GM12878 (cell line): ENCODE results near the gene PI16. TPM values are rescaled to one million over a fixed set of nuclear protein-coding genes. Genes with fewer than 3 reads are reported as not detected.
A peak's percentile ranks its signal among the peaks of the same experiment; 100 is the strongest.

Experiments
- ATAC-seq: fragments of 200-7000 bp; cut with Tn5 transposase; 3 replicates; pipeline ENCODE4 v1.9.1; 2020; ENCODE audit warnings: mild to moderate bottlenecking, moderate library complexity
- BruUV-seq: library from RNA; stranded (reverse); fragments of 400-500 nt; replicated peaks from 2 replicates; lab custom pipeline; 2021; lab: Mats Ljungman, UMichigan
- CTCF ChIA-PET: fragments of 300-600 bp; sonication (Branson Sonifier 250); formaldehyde crosslinking; extraction: SDS; loops from one replicate; lab custom pipeline; 2021; ENCODE audit warnings: inconsistent platforms; lab: Yijun Ruan, JAX
- POLR2A ChIA-PET: fragments of 350-600 bp; formaldehyde crosslinking; extraction: SDS; loops from one replicate; lab custom pipeline; 2021; ENCODE audit warnings: inconsistent platforms; lab: Charles Lee
- RAD21 ChIA-PET: fragments of 300-600 bp; sonication (Branson Sonifier 250); formaldehyde crosslinking; loops from one replicate; lab custom pipeline; 2023; ENCODE audit warnings: antibody characterized with exemption; ENCODE audit not compliant: unreplicated experiment; lab: Charles Lee
- SMC1A ChIA-PET: fragments of 300-600 bp; sonication (Branson Sonifier 250); formaldehyde crosslinking; loops from one replicate; lab custom pipeline; 2023; ENCODE audit not compliant: unreplicated experiment, uncharacterized antibody; lab: Charles Lee
- DNase-seq: peaks from one replicate; pipeline ENCODE4 v3.0.0-alpha.2; 2011; ENCODE audit warnings: low read depth, low spot score
- FAIRE-seq: peaks from 3 replicates; lab custom pipeline; 2011; peaks lifted over from hg19 to GRCh38; lab: Jason Lieb, UNC
- H2AFZ ChIP-seq: 2 replicates; pipeline ENCODE4 v1.6.0; 2011; ENCODE audit warnings: low read depth, low read length, control low read depth; ENCODE audit not compliant: control insufficient read depth
- H3K27ac ChIP-seq: 2 replicates; pipeline ENCODE4 v1.5.1; 2011; ENCODE audit warnings: control low read depth; ENCODE audit not compliant: control insufficient read depth, insufficient read depth
- H3K27me3 ChIP-seq, 2 experiments: replicated peaks in 1 of 2; 2 replicates each; pipeline versions ENCODE4 v1.6.0 to v1.6.1; 2011; ENCODE audit warnings: low read length in 1 of 2; ENCODE audit not compliant: control insufficient read depth in 2 of 2, insufficient read depth in 2 of 2
- H3K36me3 ChIP-seq, 2 experiments: 2 replicates each; pipeline ENCODE4 v1.5.1; 2011; ENCODE audit warnings: low read length in 1 of 2; ENCODE audit not compliant: control insufficient read depth in 2 of 2, insufficient read depth in 2 of 2
- H3K4me1 ChIP-seq: 2 replicates; pipeline ENCODE4 v1.6.1; 2011; ENCODE audit warnings: mild to moderate bottlenecking, low read length, moderate library complexity, mixed read lengths; ENCODE audit not compliant: control insufficient read depth, insufficient read depth
- H3K4me2 ChIP-seq: 2 replicates; pipeline ENCODE4 v1.6.0; 2011; ENCODE audit warnings: control low read depth; ENCODE audit not compliant: control insufficient read depth, insufficient read depth
- H3K4me3 ChIP-seq: fragments of 200-600 bp; sonication (generic); 2 replicates; pipeline ENCODE4 v1.5.1; 2016
- H3K79me2 ChIP-seq: 2 replicates; pipeline ENCODE4 v1.6.0; 2011; ENCODE audit warnings: low read length; ENCODE audit not compliant: control insufficient read depth, insufficient read depth
- H3K9ac ChIP-seq: 2 replicates; pipeline ENCODE4 v1.8.0; 2011; ENCODE audit warnings: low read length, control low read depth, mixed read lengths; ENCODE audit not compliant: control insufficient read depth, insufficient read depth
- H3K9me3 ChIP-seq: replicated peaks from 3 replicates; pipeline ENCODE4 v1.5.1; 2011; ENCODE audit warnings: mild to moderate bottlenecking, low read length; ENCODE audit not compliant: control insufficient read depth, insufficient read depth
- H4K20me1 ChIP-seq: 2 replicates; pipeline ENCODE4 v1.6.0; 2011; ENCODE audit not compliant: control insufficient read depth, insufficient read depth
- PAX5 ChIP-seq: IDR thresholded peaks from 2 replicates; pipeline ENCODE4 v1.6.1; 2011; ENCODE audit warnings: low read depth, low read length, borderline replicate concordance
- WGBS: methylation state at CpG from one replicate; pipeline ENCODE4 v1.1.6; 2016; ENCODE audit warnings: low lambda C conversion rate; ENCODE audit not compliant: insufficient replicate concordance, insufficient coverage; ENCODE audit errors: missing lambda C conversion rate; 5-methylcytosine and 5-hydroxymethylcytosine counted together
- in situ Hi-C: fragments of 300-500 bp; cut with MboI; formaldehyde crosslinking; loops from 9 replicates; pipeline ENCODE4 v1.14.3; 2018; ENCODE audit warnings: mixed read lengths
- intact Hi-C: fragments of 100-400 bp; cut with micrococcal nuclease; formaldehyde crosslinking; loops from one replicate; pipeline ENCODE4 v1.14.2; 2022; ENCODE audit not compliant: unreplicated experiment
- polyA plus RNA-seq, 11 experiments: library from polyadenylated mRNA; depleted of rRNA in 4 of 11; unstranded in 6 of 11; stranded (reverse) in 5 of 11; fragments of >200 nt; fragmentation: Nextera tagmentation in 4 of 11; fragmentation: Illumina TruSeq in 1 of 11; extraction: Ambion mirVana in 4 of 11; extraction: Trizol in 1 of 11; gene quantifications; 1 replicate in 1 of 11; 2 replicates in 10 of 11; pipeline versions ENCODE4 v1.2.1 to v1.2.3, GENCODE V29; 2011 to 2016; ENCODE audit warnings: inconsistent platforms in 2 of 11, missing spikeins in 2 of 11, low read depth in 1 of 11
- total RNA-seq, 4 experiments: library from RNA; depleted of rRNA in 3 of 4; stranded (reverse); fragments of >200 nt in 3 of 4; fragmentation: Illumina TruSeq in 1 of 4; extraction: Trizol in 1 of 4; gene quantifications; 2 replicates each; pipeline versions ENCODE4 v1.2.1 to v1.2.3, GENCODE V29; 2013 to 2021
- TF ChIP-seq, protein P1 (sequence below): fragments of 450-650 bp; IDR thresholded peaks from 2 replicates; pipeline ENCODE4 v1.6.1; 2017; ENCODE audit warnings: low read depth, mild to moderate bottlenecking, moderate library complexity
- TF ChIP-seq, protein P2 (sequence below): fragments of 450-650 bp; IDR thresholded peaks from 2 replicates; pipeline ENCODE4 v1.6.1; 2017; ENCODE audit warnings: mild to moderate bottlenecking, low read depth, inconsistent platforms; ENCODE audit not compliant: poor library complexity, severe bottlenecking
- TF ChIP-seq, protein P3 (sequence below): IDR thresholded peaks from 2 replicates; pipeline ENCODE4 v1.6.1; 2011; ENCODE audit warnings: low read depth, low read length, improper control_type of control experiment, borderline replicate concordance
- TF ChIP-seq, protein P4 (sequence below): IDR thresholded peaks from 2 replicates; pipeline ENCODE4 v1.6.1; 2012; ENCODE audit warnings: low read depth, low read length, improper control_type of control experiment
- TF ChIP-seq, protein P5 (sequence below): IDR thresholded peaks from 2 replicates; pipeline ENCODE4 v1.6.1; 2012; ENCODE audit warnings: low read length, inconsistent platforms

Gene PI16
- total and polyA plus RNA-seq, 10 of the 15 experiments (the other 5 are each of a cell fraction or from before 2014, with no cell fraction given): 0.08 to 0.12 TPM; not detected in 8

DNA sequence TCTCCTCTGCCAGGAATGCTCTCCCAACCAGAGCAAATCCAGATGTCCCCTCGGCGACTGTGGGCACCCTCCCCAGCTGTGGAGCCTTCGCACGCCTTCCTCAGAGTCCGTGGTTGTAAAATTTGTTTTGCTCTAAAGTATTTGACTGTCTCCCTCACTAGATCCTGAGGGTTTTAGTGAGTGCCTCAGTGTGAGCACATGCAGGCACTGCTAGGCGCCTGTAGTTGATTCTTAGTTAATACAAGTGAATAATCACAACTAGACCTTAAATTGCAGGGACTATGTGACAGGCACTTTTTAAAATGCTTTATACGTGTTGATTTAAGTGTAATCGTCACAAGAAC lies 32.1 kb downstream of the PI16 start:
- H4K20me1 ChIP-seq: no peaks in the 10 kb centered on the region
- H3K4me3 ChIP-seq: peak overlapping the region; percentile 93
- ChIA-PET RAD21 (interaction anchor here (1.0 to 3.7 kb wide), 8 partner anchors 9 to 185 kb away, joined by 3 to 42 read pairs (median 5); partner anchors contain the start of genes C6orf89 and FGD2), CTCF (interaction anchor here (0.8 to 1.4 kb wide), 5 partner anchors 9 to 220 kb away, joined by 3 to 10 read pairs (median 3); partner anchors contain the start of gene C6orf89), SMC1A (interaction anchor here (2.8 to 5.0 kb wide), 2 partner anchors 20 to 32 kb away, joined by 25 to 32 read pairs; no protein-coding TSS in a partner anchor), POLR2A (interaction anchor here (1.0 to 4.9 kb wide), 8 partner anchors 15 to 271 kb away, joined by 3 to 74 read pairs (median 5); partner anchors contain the start of genes FGD2 and TBC1D22B)
- H3K9ac ChIP-seq: peak overlapping the region; percentile 94
- H3K9me3 ChIP-seq: no peaks in the 10 kb centered on the region
- FAIRE-seq (peak; percentile 96), DNase-seq (no peak), ATAC-seq (peak; percentile 32)
- H3K27ac ChIP-seq: peak overlapping the region; percentile 90
- no peak for TF ChIP-seq PAX5
- TF ChIP-seq, protein P1, sequence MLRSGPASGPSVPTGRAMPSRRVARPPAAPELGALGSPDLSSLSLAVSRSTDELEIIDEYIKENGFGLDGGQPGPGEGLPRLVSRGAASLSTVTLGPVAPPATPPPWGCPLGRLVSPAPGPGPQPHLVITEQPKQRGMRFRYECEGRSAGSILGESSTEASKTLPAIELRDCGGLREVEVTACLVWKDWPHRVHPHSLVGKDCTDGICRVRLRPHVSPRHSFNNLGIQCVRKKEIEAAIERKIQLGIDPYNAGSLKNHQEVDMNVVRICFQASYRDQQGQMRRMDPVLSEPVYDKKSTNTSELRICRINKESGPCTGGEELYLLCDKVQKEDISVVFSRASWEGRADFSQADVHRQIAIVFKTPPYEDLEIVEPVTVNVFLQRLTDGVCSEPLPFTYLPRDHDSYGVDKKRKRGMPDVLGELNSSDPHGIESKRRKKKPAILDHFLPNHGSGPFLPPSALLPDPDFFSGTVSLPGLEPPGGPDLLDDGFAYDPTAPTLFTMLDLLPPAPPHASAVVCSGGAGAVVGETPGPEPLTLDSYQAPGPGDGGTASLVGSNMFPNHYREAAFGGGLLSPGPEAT: 0 out of 2 replicates have a peak, but pooled peaks have one; percentile 36
- H3K4me1 ChIP-seq: peaks cover 9% of the 10 kb centered on the region
- H2AFZ ChIP-seq: peak overlapping the region; percentile 87
- H3K4me2 ChIP-seq: peak overlapping the region; percentile 39
- H3K27me3 ChIP-seq: no peaks in the 10 kb centered on the region; a peak in 1 of 4 replicates
- in situ Hi-C loops: no loop called here
- H3K36me3 ChIP-seq: peaks cover 2 to 4% of the 10 kb centered on the region in 2 experiments; a peak in 2 of 4 replicates
- BruUV-seq: no TSS peak
- intact Hi-C loops: loop anchor here (2.0 kb wide), 1 partner anchor 20 kb away; no protein-coding TSS in a partner anchor
- peaks cover 44% of the 10 kb centered on the region for H3K79me2 ChIP-seq
- WGBS: 3% methylated on average over 8 of the region's 8 CpGs

DNA sequence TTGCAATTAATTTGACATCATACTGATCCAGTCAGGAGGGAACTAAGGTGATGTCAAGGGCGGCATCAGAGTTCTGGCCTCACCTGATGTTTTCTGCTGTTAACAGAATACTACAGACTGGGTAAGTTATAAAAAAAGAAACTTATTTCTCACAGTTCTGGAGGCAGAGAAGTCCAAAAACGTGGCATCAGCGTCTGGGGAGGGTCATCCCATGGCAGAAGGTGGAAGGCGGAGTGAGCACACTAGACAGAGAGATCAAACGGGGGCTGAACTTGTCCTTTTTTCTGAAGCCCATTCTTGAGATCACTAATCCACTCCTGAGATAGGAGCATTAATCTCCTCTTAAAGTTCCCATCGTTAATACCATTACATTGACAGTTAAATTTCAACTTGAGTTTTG lies 34.7 kb downstream of the PI16 start:
- ATAC-seq (no peak), DNase-seq (no peak), FAIRE-seq (no peak)
- in situ Hi-C loops (no loop called here), intact Hi-C loops (no loop called here)
- ChIA-PET CTCF (interaction anchor here (1.9 kb wide), 1 partner anchor 29 kb away, joined by 7 read pairs; no protein-coding TSS in a partner anchor), RAD21 (interaction anchor here (3.7 kb wide), 1 partner anchor 16 kb away, joined by 42 read pairs; the partner anchor contains the start of gene FGD2), SMC1A (interaction anchor here (1.2 kb wide), 1 partner anchor 12 kb away, joined by 4 read pairs; no protein-coding TSS in a partner anchor), POLR2A (no interaction called here)
- Histone ChIP-seq H3K9me3 (no peaks in the 10 kb centered on the region), H3K4me1 (peaks cover 3% of the 10 kb centered on the region), H2AFZ (no peak overlapping the region), H3K79me2 (peaks cover 21% of the 10 kb centered on the region), H4K20me1 (no peaks in the 10 kb centered on the region), H3K4me2 (no peak overlapping the region), H3K4me3 (no peak overlapping the region), H3K9ac (no peak overlapping the region), H3K27me3 (no peaks in the 10 kb centered on the region; a peak in 1 of 4 replicates), H3K36me3 (no peaks in the 10 kb centered on the region), H3K27ac (no peak overlapping the region)
- TF ChIP-seq, protein P2, sequence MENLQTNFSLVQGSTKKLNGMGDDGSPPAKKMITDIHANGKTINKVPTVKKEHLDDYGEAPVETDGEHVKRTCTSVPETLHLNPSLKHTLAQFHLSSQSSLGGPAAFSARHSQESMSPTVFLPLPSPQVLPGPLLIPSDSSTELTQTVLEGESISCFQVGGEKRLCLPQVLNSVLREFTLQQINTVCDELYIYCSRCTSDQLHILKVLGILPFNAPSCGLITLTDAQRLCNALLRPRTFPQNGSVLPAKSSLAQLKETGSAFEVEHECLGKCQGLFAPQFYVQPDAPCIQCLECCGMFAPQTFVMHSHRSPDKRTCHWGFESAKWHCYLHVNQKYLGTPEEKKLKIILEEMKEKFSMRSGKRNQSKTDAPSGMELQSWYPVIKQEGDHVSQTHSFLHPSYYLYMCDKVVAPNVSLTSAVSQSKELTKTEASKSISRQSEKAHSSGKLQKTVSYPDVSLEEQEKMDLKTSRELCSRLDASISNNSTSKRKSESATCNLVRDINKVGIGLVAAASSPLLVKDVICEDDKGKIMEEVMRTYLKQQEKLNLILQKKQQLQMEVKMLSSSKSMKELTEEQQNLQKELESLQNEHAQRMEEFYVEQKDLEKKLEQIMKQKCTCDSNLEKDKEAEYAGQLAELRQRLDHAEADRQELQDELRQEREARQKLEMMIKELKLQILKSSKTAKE: no peak
- TF ChIP-seq, protein P3, sequence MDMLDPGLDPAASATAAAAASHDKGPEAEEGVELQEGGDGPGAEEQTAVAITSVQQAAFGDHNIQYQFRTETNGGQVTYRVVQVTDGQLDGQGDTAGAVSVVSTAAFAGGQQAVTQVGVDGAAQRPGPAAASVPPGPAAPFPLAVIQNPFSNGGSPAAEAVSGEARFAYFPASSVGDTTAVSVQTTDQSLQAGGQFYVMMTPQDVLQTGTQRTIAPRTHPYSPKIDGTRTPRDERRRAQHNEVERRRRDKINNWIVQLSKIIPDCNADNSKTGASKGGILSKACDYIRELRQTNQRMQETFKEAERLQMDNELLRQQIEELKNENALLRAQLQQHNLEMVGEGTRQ: no peak
- TF ChIP-seq, protein P4, sequence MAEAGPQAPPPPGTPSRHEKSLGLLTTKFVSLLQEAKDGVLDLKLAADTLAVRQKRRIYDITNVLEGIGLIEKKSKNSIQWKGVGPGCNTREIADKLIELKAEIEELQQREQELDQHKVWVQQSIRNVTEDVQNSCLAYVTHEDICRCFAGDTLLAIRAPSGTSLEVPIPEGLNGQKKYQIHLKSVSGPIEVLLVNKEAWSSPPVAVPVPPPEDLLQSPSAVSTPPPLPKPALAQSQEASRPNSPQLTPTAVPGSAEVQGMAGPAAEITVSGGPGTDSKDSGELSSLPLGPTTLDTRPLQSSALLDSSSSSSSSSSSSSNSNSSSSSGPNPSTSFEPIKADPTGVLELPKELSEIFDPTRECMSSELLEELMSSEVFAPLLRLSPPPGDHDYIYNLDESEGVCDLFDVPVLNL: no peak
- TF ChIP-seq, protein P5, sequence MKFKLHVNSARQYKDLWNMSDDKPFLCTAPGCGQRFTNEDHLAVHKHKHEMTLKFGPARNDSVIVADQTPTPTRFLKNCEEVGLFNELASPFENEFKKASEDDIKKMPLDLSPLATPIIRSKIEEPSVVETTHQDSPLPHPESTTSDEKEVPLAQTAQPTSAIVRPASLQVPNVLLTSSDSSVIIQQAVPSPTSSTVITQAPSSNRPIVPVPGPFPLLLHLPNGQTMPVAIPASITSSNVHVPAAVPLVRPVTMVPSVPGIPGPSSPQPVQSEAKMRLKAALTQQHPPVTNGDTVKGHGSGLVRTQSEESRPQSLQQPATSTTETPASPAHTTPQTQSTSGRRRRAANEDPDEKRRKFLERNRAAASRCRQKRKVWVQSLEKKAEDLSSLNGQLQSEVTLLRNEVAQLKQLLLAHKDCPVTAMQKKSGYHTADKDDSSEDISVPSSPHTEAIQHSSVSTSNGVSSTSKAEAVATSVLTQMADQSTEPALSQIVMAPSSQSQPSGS: no peak
- BruUV-seq: no TSS peak
- WGBS: 58% methylated on average over 6 of the region's 6 CpGs
